A375 (cell line): ENCODE measurements around the gene NBPF15. TPM values are rescaled to one million over a fixed set of nuclear protein-coding genes. Genes with fewer than 3 reads are reported as not detected.

Experiments used
- small RNA-seq: library from RNA; depleted of rRNA; stranded (forward); fragments of <200 nt; gene quantifications from one replicate; pipeline ENCODE3, GENCODE V24; 2014
- total RNA-seq: library from RNA; depleted of rRNA; stranded (reverse); fragments of >200 nt; shearing (Covaris generic); gene quantifications from 2 replicates; pipeline ENCODE4 v1.2.3, GENCODE V29; 2014; rRNA removed

The NBPF15 gene
- 51.3 and 55.2 TPM in 2 replicates for total RNA-seq

GRCh38 chr1:144461136-144461759, at the start of gene NBPF15:
Gene NBPF15 (minus strand): TSS chr1:144461669. CDS start chr1:144440003, 21,666 bp downstream.

Small RNA genes within 50 kb of the gene (small RNA-seq; reads per million reads assigned to genes)
- gene AC246785.4 (not detected), gene RNVU1-15 (522 reads per million, percentile 98 among the genes with 10 or more reads in this experiment)

Other genes starting within 250 kb of the NBPF15 start
- gene PPIAL4E, start 88.0 kb downstream of the NBPF15 start, total RNA-seq, result not detected in 2 replicates
- gene PPIAL4F, start 131.2 kb upstream of the NBPF15 start, total RNA-seq, result not detected in 2 replicates